Smooth muscle cell of the brain vasculature (primary cell): ENCODE results near the gene RAPGEF3.

ENCODE experiments used
- DNase-seq: peaks from one replicate; pipeline ENCODE4 v3.0.0-alpha.2; 2012; ENCODE audit warnings: low read depth, low spot score

Gene RAPGEF3

DNA sequence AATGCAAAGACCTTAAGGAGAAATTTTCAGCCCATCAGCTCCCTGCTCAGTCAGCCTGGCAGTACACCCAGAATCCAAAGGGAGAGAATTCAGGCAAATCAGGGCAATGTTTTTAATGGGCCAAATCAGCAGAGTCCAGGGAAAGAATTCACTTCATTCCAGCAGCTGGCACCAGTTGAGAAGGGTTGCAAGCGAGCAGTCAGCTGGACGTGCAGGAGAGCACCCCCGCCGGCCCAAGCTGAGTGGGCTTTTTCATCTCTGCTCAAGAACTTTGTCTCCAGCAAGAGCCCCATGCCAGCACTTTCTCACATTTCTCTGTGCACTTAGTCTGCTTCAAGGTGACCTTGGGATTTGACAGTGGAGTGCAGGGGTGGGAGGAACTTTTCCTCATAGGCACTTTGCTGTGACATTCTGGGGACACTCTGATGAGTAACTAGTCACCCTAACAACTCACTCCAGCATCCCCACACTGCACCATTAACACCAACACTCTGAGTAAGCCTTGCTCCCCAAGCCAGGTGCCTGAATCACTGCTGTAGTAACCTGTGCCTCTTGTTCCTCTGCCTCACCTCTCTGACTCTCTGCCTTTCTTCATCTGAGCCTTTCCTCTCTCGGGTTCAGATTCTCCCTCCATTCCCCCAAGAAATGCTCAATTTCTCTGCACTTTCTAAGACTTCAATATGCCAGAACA lies 35.6 kb downstream of the RAPGEF3 start:
- no peak for DNase-seq

DNA sequence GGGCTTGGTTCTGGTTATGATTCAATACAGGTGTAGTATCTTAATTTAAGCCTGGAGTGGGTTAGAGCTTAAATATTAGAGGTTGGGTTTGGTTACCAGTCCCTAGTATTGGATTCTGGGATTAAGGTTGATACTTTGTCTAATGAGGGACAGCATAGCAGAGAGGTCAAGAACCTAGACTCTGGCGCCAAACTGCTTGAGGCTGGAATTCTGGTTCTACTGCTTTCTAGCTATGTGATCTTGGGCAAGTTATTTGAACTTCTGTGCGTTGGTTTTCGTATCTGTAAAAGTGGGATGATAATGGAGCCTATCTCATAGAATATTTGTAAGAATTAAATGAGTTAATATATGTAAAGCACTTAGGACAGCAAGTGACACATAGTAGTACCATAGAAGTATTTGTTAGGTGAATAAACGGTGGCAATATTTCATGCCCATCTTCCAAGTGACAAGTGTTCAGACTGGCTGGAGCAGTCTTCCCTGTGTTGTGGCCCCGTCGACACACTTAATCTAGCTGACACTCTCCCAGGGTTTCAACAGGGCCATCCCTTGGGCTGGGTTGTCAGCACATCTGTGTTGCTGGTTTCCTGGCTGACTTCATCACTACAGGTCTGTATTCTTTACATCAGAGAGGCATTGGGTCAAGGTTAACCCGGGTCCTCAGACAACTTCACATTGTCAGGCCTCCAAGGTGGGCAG lies 36.4 kb downstream of the RAPGEF3 start:
- no peak for DNase-seq

DNA sequence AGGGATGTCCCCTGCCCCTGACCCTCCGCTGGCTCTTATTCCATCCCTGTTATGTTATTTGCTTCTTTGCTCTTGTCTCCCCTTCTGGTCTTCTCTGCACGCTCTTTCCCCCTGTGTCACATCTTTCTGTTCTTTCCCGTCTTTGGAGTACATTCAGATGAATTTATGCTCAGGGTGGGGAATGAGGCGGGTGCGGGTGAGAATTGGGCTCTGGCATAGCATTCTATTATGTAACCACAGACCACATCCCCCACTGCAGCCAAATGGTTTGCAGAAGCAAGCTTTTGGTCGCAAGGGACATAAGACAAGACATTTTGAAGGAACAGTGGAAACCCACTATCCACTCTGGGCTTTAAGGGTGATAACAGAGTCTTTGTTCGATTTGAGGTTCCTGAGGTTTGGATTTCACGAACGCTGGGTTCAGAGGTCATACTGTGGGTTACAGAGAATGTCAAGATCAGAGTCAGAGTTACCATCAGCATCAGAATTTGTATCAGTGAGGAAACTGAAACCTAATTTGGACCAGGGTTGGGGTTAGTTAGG lies 37.2 kb downstream of the RAPGEF3 start:
- DNase-seq: no peak

- no peak for DNase-seq
These were observed 40.1 kb downstream of the RAPGEF3 start for GRCh38 chr12:47718531-47718930.

GRCh38 chr12:47717443-47718193 lies 41.1 kb downstream of the RAPGEF3 start:
- DNase-seq: peak; percentile 75

DNA sequence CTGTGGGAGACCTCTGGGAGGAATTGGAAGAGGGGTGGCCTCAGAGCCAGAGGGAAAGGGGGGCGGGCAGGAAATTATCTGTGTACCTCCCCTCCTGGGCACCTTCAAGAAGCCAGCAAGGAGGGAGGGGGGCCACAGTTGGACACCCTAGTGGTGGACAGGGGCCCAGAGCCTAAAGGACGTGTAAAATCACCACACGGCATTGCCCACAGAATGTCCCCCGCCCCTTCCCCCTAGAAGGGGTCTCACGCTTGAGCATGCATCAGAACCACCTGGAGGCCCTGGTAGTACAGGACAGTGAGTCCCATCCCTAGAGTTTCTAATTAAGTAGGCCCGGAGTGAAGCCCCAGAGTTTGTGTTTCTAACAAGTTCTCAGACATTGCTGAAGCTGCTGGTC lies 41.6 kb downstream of the RAPGEF3 start:
- DNase-seq: no peak

DNA sequence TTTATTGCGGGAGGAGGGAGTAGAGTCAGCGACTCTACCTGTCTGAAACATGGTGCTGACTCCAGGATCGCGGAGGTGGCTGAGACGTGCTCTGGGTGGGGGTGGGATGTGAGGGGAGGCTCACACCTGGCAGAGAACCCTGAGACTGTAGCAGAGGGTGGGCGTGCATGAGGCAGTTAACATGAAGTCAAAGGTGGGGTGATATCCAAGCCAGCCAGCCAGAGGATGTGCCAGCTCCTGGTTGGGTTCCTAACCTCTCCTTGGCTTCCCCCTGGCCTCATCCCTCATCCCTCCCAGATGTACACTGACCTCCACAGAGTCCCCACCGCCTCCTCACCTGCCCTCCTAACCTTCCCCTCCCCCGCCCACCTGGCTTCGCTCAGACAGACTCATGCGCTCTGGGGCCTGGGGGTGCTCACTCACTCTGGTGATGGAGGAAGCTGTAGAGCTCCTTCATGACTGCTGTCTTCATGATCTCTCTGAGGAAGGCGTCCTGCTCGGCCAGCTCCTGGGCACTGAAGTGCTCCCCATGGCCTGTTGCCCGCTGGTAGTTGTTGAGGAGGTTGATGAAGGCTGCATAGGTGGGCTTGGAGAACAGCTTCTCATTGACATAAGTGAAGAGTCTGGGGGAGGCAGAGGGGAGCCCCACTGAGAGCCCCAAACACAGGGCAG lies 42.7 kb downstream of the RAPGEF3 start:
- DNase-seq: no peak

GRCh38 chr12:47715393-47715876 lies 43.2 kb downstream of the RAPGEF3 start:
- DNase-seq: no peak

DNA sequence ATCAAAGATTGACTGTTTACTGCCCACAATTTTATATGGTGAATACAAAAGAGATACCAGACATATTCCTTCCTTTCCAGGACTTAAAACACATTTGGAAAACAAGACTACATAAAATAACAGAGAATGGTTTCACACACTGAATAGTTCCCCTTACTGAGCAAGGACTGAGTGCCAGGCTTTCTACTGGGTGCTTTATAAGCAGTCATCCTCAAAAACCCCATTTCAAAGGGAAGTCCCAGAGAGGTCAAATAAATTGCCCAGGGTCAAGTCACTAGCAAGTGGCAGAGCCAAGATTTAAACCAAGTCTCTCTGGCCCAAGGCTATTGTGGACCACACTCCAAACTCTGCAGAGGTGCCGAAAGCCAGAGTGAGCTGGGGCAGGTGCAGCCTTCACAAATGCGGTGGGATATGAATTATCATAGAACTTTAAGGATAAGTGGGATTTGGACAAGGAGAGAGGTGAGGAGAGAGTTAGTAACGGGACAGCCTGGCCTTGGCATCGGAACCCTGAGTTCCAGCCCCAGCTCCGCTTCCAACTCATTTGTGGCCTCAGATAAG lies 43.8 kb downstream of the RAPGEF3 start:
- DNase-seq: no peak

GRCh38 chr12:47712171-47712570 lies 46.5 kb downstream of the RAPGEF3 start:
- no peak for DNase-seq

- no peak for DNase-seq
These were observed 47.2 kb downstream of the RAPGEF3 start for GRCh38 chr12:47711448-47711847.

DNA sequence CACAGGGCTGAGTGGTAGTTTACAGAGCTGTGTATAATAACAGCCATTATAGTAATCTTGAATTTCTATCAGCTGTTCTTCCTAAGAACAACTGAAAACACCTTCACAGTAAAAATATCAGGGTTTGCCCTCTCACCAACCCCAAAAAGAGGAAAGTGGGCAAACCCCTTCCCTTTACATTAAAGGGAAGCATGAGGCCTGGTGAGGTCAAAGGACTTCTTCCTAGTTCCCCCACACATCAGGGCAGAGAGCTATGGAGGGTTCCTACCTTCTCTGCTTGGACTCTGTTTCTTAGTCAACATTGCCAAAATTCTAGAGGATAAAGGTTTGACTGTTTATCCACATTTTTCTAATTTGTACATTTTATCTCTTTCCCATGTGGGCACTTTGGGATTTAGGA lies 48.4 kb downstream of the RAPGEF3 start:
- no peak for DNase-seq

DNA sequence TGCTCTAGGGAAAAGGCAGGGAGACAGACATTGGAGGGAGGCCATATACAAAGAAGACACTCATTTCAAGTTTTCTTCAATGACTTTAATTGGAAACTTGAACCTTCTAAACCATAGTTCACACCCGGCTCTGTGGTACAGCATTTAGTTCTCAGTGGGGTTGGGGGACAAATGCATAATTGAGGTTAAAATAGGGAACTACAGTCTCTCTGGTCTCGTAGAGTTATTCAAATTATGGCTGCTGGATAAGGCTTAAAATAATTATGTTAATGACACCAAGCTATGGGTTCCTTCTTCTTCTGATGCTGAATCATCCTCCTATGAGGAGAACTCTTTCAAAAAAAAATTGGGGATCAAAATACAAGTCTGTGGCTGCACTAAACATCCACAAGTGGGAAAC lies 49.0 kb downstream of the RAPGEF3 start:
- no peak for DNase-seq

DNA sequence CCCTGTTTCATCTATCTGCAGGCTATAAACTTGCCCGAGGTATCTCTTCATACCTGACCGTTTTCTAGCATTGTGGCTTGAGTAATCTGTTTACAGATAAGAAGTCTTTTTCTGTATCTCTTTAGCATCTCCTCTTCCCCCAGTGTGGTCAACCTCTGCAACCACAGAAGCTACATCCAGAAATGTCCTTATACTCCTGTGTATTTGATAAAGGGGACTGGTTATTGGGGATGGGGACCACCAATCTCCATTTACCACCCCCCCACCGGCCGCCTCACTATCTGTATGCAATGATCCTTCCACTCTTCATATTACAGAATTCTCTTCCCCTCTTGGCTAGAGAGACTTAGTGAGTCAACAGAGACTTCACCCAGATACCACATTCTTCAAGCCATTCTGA lies 49.4 kb downstream of the RAPGEF3 start:
- no peak for DNase-seq

GRCh38 chr12:47707905-47708543 lies 50.7 kb downstream of the RAPGEF3 start:
- DNase-seq: no peak

DNA sequence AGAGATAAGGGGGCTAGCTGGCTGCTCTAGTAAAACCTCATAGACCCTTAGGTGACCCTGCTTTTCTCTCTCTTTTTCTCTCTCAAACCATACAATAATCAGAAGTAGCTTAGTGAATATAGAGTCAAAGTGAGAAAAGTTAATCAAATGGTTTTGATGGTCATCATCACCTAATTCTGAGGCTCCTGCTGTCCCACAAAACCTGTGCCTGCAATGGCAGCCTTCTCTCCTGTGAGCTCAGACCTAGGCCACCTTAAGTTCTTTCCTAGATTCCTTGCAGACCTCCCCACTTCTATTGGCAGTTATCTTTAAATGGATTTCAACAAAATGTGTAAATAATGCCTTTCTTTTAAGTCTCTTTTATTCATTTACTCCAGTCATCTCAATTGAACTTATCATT lies 51.3 kb downstream of the RAPGEF3 start:
- no peak for DNase-seq

- DNase-seq: peak; percentile 86
These were observed 52.9 kb downstream of the RAPGEF3 start, which contains the start of gene RPAP3 for GRCh38 chr12:47705566-47706425. Gene RPAP3, minus strand, starts transcription at chr12:47706030. Its CDS starts 3,190 bp downstream, at chr12:47702840.

DNA sequence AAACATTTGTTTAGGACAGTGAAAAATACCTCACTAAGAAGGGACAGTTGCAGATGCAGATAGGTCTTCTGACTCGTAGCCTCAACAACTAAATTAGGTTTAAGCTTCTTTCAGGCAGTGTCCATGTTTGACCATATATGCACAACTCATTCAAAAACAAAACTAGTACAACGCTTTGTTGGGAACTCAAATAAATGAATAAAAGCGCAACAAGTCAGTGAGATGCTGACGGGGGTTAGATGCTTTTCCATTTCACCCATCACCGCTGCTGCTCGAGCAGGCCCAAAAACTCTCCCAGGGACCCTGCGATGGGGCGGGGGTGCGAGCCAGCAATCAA lies 53.5 kb downstream of the RAPGEF3 start:
- no peak for DNase-seq

- DNase-seq: no peak
These were observed 54.0 kb downstream of the RAPGEF3 start for GRCh38 chr12:47704719-47705118.

DNA sequence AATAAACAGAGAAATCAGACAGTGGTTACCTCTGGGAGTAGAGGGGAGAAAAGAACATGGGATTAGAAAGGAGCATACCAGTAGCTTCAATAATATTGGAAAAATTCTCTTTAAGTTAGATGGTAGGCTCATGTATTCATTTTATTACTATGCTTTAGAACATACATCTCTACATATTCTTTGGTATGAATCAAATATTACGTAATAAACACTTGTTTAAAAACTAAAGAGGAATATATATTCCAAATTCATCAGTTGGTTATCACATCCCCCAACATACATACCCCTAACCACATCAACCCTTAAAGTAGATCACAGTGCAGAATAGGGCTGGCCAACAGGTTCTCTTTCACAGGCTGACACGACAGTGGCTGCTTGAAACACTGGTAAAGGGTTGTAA lies 58.4 kb downstream of the RAPGEF3 start:
- DNase-seq: no peak
